CD4-positive, CD25-positive, alpha-beta regulatory T cell (primary cell): Measurements from ENCODE around the gene HADHB. TPM values are rescaled to one million over a fixed set of nuclear protein-coding genes. Genes with fewer than 3 reads are reported as not detected.
"Not testable (repeated sequence)": the region's sequence is repeated elsewhere in the genome, so short reads cannot be mapped to it uniquely, and the experiment has no call there.

Experiments used
- ATAC-seq, 2 donors: fragments of 150-1000 bp; cut with Tn5 transposase; one replicate each; pipeline ENCODE4 v1.10.0; 2021; ENCODE audit warnings: low read depth in 2 of 2, moderate number of reproducible peaks in 2 of 2, moderate library complexity in 1 of 2
- DNase-seq, 3 donors: peaks; one replicate each; pipeline versions ENCODE4 v3.0.0 to v3.0.0-alpha.2; 2012 to 2022; ENCODE audit warnings: mixed read lengths in 1 of 3
- H3K27ac ChIP-seq: one replicate; pipeline ENCODE4 v1.7.0; 2013; ENCODE audit warnings: mild to moderate bottlenecking, low read length; ENCODE audit not compliant: insufficient read depth, poor library complexity, severe bottlenecking
- H3K27me3 ChIP-seq: one replicate; pipeline ENCODE4 v1.7.0; 2013; ENCODE audit warnings: low read length; ENCODE audit not compliant: control insufficient read depth, insufficient read depth
- H3K36me3 ChIP-seq: one replicate; pipeline ENCODE4 v1.7.0; 2013; ENCODE audit warnings: mild to moderate bottlenecking, low read length, moderate library complexity; ENCODE audit not compliant: control insufficient read depth, insufficient read depth
- H3K4me1 ChIP-seq: 2 replicates; pipeline ENCODE4 v1.7.0; 2013; ENCODE audit warnings: mild to moderate bottlenecking, low read length; ENCODE audit not compliant: insufficient read depth, control insufficient read depth, poor library complexity, severe bottlenecking
- H3K4me3 ChIP-seq: one replicate; pipeline ENCODE4 v1.7.0; 2013; ENCODE audit warnings: low read depth, mild to moderate bottlenecking, low read length, moderate library complexity
- H3K9me3 ChIP-seq, 2 experiments: 1 replicate in 1 of 2; 2 replicates in 1 of 2; pipeline ENCODE4 v1.7.0; 2013; ENCODE audit warnings: low read length in 2 of 2, mild to moderate bottlenecking in 1 of 2, moderate library complexity in 1 of 2; ENCODE audit not compliant: control insufficient read depth in 2 of 2
- H3K27ac Mint-ChIP-seq, 3 donors: one replicate each; pipeline ENCODE4 v1.8.0; 2020 to 2022; ENCODE audit warnings: mild to moderate bottlenecking in 3 of 3, mixed read lengths in 3 of 3, moderate library complexity in 2 of 3
- H3K27me3 Mint-ChIP-seq: one replicate; pipeline ENCODE4 v1.8.0; 2022; ENCODE audit warnings: mild to moderate bottlenecking, mixed read lengths
- H3K36me3 Mint-ChIP-seq: one replicate; pipeline ENCODE4 v1.8.0; 2020; ENCODE audit warnings: mixed read lengths
- H3K4me1 Mint-ChIP-seq, 4 donors: one replicate each; pipeline ENCODE4 v1.8.0; 2020 to 2022; ENCODE audit warnings: mixed read lengths in 4 of 4, mild to moderate bottlenecking in 1 of 4
- H3K4me3 Mint-ChIP-seq, 4 donors: one replicate each; pipeline ENCODE4 v1.8.0; 2020 to 2022; ENCODE audit warnings: mild to moderate bottlenecking in 4 of 4, mixed read lengths in 4 of 4, moderate library complexity in 3 of 4
- H3K9me3 Mint-ChIP-seq, 7 donors: one replicate each; pipeline ENCODE4 v1.8.0; 2020 to 2022; ENCODE audit warnings: mixed read lengths in 7 of 7, mild to moderate bottlenecking in 3 of 7, moderate library complexity in 2 of 7
- polyA plus RNA-seq, 4 donors: library from polyadenylated mRNA; unstranded; fragments of 300-500 nt; fragmentation: Illumina TruSeq; gene quantifications; one replicate each; pipeline ENCODE4 v1.2.3, GENCODE V29; 2021
- total RNA-seq: library from RNA; stranded (reverse); gene quantifications from one replicate; pipeline ENCODE4 v1.2.3, GENCODE V29; 2022

Gene HADHB
- total and polyA plus RNA-seq, 5 donors from 2014 or later: 58.9 to 139 (median 121) TPM

- not testable (repeated sequence) for H3K36me3 ChIP-seq, DNase-seq, H3K4me1 ChIP-seq, H3K36me3 Mint-ChIP-seq, H3K27ac ChIP-seq, ATAC-seq, H3K4me3 ChIP-seq, H3K27me3 Mint-ChIP-seq, H3K4me3 Mint-ChIP-seq, H3K27me3 ChIP-seq, H3K27ac Mint-ChIP-seq, H3K9me3 ChIP-seq, H3K9me3 Mint-ChIP-seq
- H3K4me1 Mint-ChIP-seq: peaks cover 9 to 13% (median 12%) of the 10 kb centered on the region in 4 donors
These were observed 86.6 kb downstream of the HADHB start for GRCh38 chr2:26331321-26331720.

- Mint-ChIP-seq H3K36me3 (no peaks in the 10 kb centered on the region), H3K4me3 (peak overlapping the region in 1 of 4 donors; percentile 33), H3K4me1 (peaks cover 9 to 13% (median 12%) of the 10 kb centered on the region in 4 donors), H3K9me3 (no peaks in the 10 kb centered on the region), H3K27ac (peak overlapping the region in 1 of 3 donors; percentile 76), H3K27me3 (no peaks in the 10 kb centered on the region)
- no peaks in the 10 kb centered on the region for H3K4me1 ChIP-seq
- no peaks in the 10 kb centered on the region for H3K36me3 ChIP-seq
- H3K9me3 ChIP-seq: no peaks in the 10 kb centered on the region
- no peak overlapping the region for H3K4me3 ChIP-seq
- H3K27me3 ChIP-seq: no peaks in the 10 kb centered on the region
- ATAC-seq (no peak), DNase-seq (no peak)
- H3K27ac ChIP-seq: no peak overlapping the region
These were observed 88.6 kb downstream of the HADHB start for GRCh38 chr2:26333293-26333692.

- H3K4me3 Mint-ChIP-seq: peak overlapping the region in 1 of 4 donors; percentile 37
- DNase-seq (no peak), ATAC-seq (no peak)
- Histone ChIP-seq H3K4me3 (no peak overlapping the region), H3K9me3 (no peaks in the 10 kb centered on the region), H3K27ac (no peak overlapping the region), H3K36me3 (no peaks in the 10 kb centered on the region), H3K27me3 (no peaks in the 10 kb centered on the region), H3K4me1 (no peaks in the 10 kb centered on the region)
- peaks cover 3 to 12% (median 6%) of the 10 kb centered on the region in 4 donors for H3K4me1 Mint-ChIP-seq
- peaks cover 5% of the 10 kb centered on the region for H3K27me3 Mint-ChIP-seq
- no peaks in the 10 kb centered on the region for H3K9me3 Mint-ChIP-seq
- peaks cover 7% of the 10 kb centered on the region for H3K36me3 Mint-ChIP-seq
- H3K27ac Mint-ChIP-seq: no peak overlapping the region
These were observed 90.5 kb downstream of the HADHB start for GRCh38 chr2:26335231-26335630.

GRCh38 chr2:26336719-26337118 lies 92.0 kb downstream of the HADHB start:
- DNase-seq (no peak), ATAC-seq (no peak)
- Mint-ChIP-seq H3K27me3 (peaks cover 5% of the 10 kb centered on the region), H3K27ac (no peak overlapping the region), H3K36me3 (peaks cover 7% of the 10 kb centered on the region), H3K4me3 (no peak overlapping the region), H3K9me3 (no peaks in the 10 kb centered on the region), H3K4me1 (peaks cover 3 to 12% (median 6%) of the 10 kb centered on the region in 4 donors)
- Histone ChIP-seq H3K27ac (no peak overlapping the region), H3K4me1 (no peaks in the 10 kb centered on the region), H3K4me3 (no peak overlapping the region), H3K27me3 (no peaks in the 10 kb centered on the region), H3K9me3 (no peaks in the 10 kb centered on the region), H3K36me3 (no peaks in the 10 kb centered on the region)

- no peak for ATAC-seq
- Mint-ChIP-seq H3K9me3 (no peaks in the 10 kb centered on the region), H3K4me3 (no peak overlapping the region), H3K27ac (no peak overlapping the region), H3K36me3 (peaks cover 7% of the 10 kb centered on the region), H3K4me1 (peaks cover 3 to 12% (median 6%) of the 10 kb centered on the region in 4 donors), H3K27me3 (peaks cover 5% of the 10 kb centered on the region)
- Histone ChIP-seq H3K4me1 (no peaks in the 10 kb centered on the region), H3K27ac (no peak overlapping the region), H3K27me3 (no peaks in the 10 kb centered on the region), H3K36me3 (no peaks in the 10 kb centered on the region), H3K9me3 (no peaks in the 10 kb centered on the region), H3K4me3 (no peak overlapping the region)
- DNase-seq: no peak
These were observed 92.6 kb downstream of the HADHB start for GRCh38 chr2:26337298-26337697.

Other genes starting within 250 kb of the HADHB start
- 40.8 TPM for gene RAB10, start 210.9 kb upstream of the HADHB start, total RNA-seq
- gene RAB10, start 210.9 kb upstream of the HADHB start, polyA plus RNA-seq: 100 to 1,000 TPM in 3 of 4 donors, 10 to 100 TPM in 1; 94.0 to 132 (median 115) TPM
- gene GAREM2, start 71.9 kb upstream of the HADHB start, total RNA-seq: 4.0 TPM
- 1 to 10 TPM in 3 of 4 donors, under 1 TPM in 1; 0.77 to 1.7 (median 1.2) TPM for gene GAREM2, start 71.9 kb upstream of the HADHB start, polyA plus RNA-seq
- gene HADHA, start 307 bp upstream of the HADHB start, total RNA-seq: 68.8 TPM
- gene HADHA, start 307 bp upstream of the HADHB start, polyA plus RNA-seq: 100 to 1,000 TPM; 127 to 140 (median 131) TPM
- gene SELENOI, start 101.2 kb downstream of the HADHB start, total RNA-seq: 42.8 TPM
- 1 to 10 TPM; 6.0 to 7.1 (median 6.3) TPM for gene SELENOI, start 101.2 kb downstream of the HADHB start, polyA plus RNA-seq
- gene ADGRF3, start 101.8 kb downstream of the HADHB start, total RNA-seq: 1.8 TPM
- gene ADGRF3, start 101.8 kb downstream of the HADHB start, polyA plus RNA-seq: under 1 TPM; 0.23 to 0.57 (median 0.32) TPM
- not detected for gene DRC1, start 157.0 kb downstream of the HADHB start, total RNA-seq
- not detected for gene DRC1, start 157.0 kb downstream of the HADHB start, polyA plus RNA-seq
- 2.3 TPM for gene OTOF, start 233.2 kb downstream of the HADHB start, total RNA-seq
- under 1 TPM; 0.43 to 0.59 (median 0.49) TPM for gene OTOF, start 233.2 kb downstream of the HADHB start, polyA plus RNA-seq